Measurements from ENCODE around the gene RCBTB2.
A peak's percentile ranks its signal among the peaks of the same experiment; 100 is the strongest.

The RCBTB2 gene

GRCh38 chr13:48574041-48574796, 41.3 kb upstream of the RCBTB2 start:
- no peaks in the 10 kb centered on the region for H3K9me3 ChIP-seq (ENCODE audit: insufficient read depth, low read depth, low read length)
- no peak overlapping the region for H2AFZ ChIP-seq (ENCODE audit: low read length)
- no peak overlapping the region for H3K9ac ChIP-seq (ENCODE audit: low read depth, low read length, poor library complexity, severe bottlenecking)
- H4K20me1 ChIP-seq (ENCODE audit: insufficient read depth, low read length, poor library complexity, severe bottlenecking) = no peaks in the 10 kb centered on the region
- H3K27me3 ChIP-seq (ENCODE audit: insufficient read depth, low read length, poor library complexity, severe bottlenecking) = no peaks in the 10 kb centered on the region
- peaks cover 45% of the 10 kb centered on the region for H3K4me1 ChIP-seq (ENCODE audit: insufficient read depth, low read length, poor library complexity, severe bottlenecking)
- no peak overlapping the region for H3K4me2 ChIP-seq (ENCODE audit: low read depth, low read length, poor library complexity, severe bottlenecking)
- no peaks in the 10 kb centered on the region for H3K79me2 ChIP-seq (ENCODE audit: insufficient read depth, low read length)
- no peaks in the 10 kb centered on the region for H3K36me3 ChIP-seq (ENCODE audit: insufficient read depth, low read length)
- H3K4me3 ChIP-seq (ENCODE audit: low read length, poor library complexity, severe bottlenecking) = no peak overlapping the region
- no peak for TF ChIP-seq EZH2phosphoT487 (IDR thresholded peaks at IDR 0.05; ENCODE audit: borderline replicate concordance)
- TF ChIP-seq CTCF (conservative IDR thresholded peaks at IDR 0.05; ENCODE audit: low read length) = no peak
- no peaks in the 10 kb centered on the region for H3K9me2 ChIP-seq (replicated peaks; ENCODE audit: low read depth, low read length)
- no peaks in the 10 kb centered on the region for H3F3A ChIP-seq (ENCODE audit: low read depth)

- Histone ChIP-seq H4K20me1 (ENCODE audit: insufficient read depth, low read length, poor library complexity, severe bottlenecking) (no peaks in the 10 kb centered on the region), H3K9ac (ENCODE audit: low read depth, low read length, poor library complexity, severe bottlenecking) (no peak overlapping the region), H3K9me3 (ENCODE audit: insufficient read depth, low read depth, low read length) (no peaks in the 10 kb centered on the region), H3K4me1 (ENCODE audit: insufficient read depth, low read length, poor library complexity, severe bottlenecking) (peaks cover 41% of the 10 kb centered on the region), H2AFZ (ENCODE audit: low read length) (no peak overlapping the region), H3K27me3 (ENCODE audit: insufficient read depth, low read length, poor library complexity, severe bottlenecking) (no peaks in the 10 kb centered on the region), H3K79me2 (ENCODE audit: insufficient read depth, low read length) (no peaks in the 10 kb centered on the region), H3K9me2 (replicated peaks; ENCODE audit: low read depth, low read length) (no peaks in the 10 kb centered on the region), H3K4me3 (ENCODE audit: low read length, poor library complexity, severe bottlenecking) (no peak overlapping the region), H3K36me3 (ENCODE audit: insufficient read depth, low read length) (no peaks in the 10 kb centered on the region), H3K4me2 (ENCODE audit: low read depth, low read length, poor library complexity, severe bottlenecking) (no peak overlapping the region), H3F3A (ENCODE audit: low read depth) (no peaks in the 10 kb centered on the region)
- TF ChIP-seq CTCF (conservative IDR thresholded peaks at IDR 0.05; ENCODE audit: low read length) (no peak), EZH2phosphoT487 (IDR thresholded peaks at IDR 0.05; ENCODE audit: borderline replicate concordance) (no peak)
These were observed 40.5 kb upstream of the RCBTB2 start for GRCh38 chr13:48573213-48574007.

DNA sequence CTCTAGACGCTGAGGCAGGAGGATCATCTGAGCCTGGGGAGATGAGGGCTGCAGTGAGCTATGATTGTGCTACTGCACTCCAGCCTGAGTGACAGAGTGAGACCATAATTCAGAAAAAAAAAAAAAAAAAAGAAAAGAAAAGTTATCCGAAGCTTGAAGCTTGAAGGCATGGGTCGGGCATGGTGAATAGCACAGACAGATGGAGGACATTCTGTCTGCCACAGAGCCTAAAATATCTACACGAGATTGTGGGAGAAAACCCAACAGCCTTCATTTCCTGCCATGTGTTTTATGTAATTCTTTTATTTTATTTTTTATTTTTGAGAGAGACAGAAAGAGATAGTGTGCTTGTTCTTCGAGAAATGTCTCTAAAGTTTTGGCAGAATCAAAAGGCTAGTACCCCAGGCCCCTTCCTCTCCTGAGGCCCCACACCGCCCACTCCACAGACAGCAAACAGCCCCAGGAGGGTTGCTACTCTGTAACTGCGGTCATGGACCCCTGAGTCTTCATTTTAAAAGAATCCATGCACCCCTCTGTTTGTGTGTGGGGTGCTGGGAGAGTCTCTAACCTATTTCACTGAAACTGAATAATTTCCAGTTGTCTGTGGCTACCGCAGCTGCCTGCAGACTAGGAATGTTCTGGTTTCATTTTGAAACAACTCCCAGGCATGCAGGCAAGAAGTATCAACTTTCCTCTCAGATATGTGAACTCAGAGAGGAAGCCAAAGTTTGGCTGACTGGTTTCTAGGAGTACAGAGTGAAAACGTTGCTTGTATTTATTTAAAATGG, 38.4 kb upstream of the RCBTB2 start:
- Histone ChIP-seq H3F3A (ENCODE audit: low read depth) (no peaks in the 10 kb centered on the region), H3K9me3 (ENCODE audit: insufficient read depth, low read depth, low read length) (no peaks in the 10 kb centered on the region), H3K4me2 (ENCODE audit: low read depth, low read length, poor library complexity, severe bottlenecking) (peak overlapping the region; percentile 76), H3K4me3 (ENCODE audit: low read length, poor library complexity, severe bottlenecking) (peak overlapping the region; percentile 43), H3K4me1 (ENCODE audit: insufficient read depth, low read length, poor library complexity, severe bottlenecking) (peaks cover 41% of the 10 kb centered on the region), H3K79me2 (ENCODE audit: insufficient read depth, low read length) (no peaks in the 10 kb centered on the region), H3K9ac (ENCODE audit: low read depth, low read length, poor library complexity, severe bottlenecking) (peak overlapping the region; percentile 37), H3K36me3 (ENCODE audit: insufficient read depth, low read length) (no peaks in the 10 kb centered on the region), H3K9me2 (replicated peaks; ENCODE audit: low read depth, low read length) (no peaks in the 10 kb centered on the region), H2AFZ (ENCODE audit: low read length) (peak overlapping the region; percentile 64), H4K20me1 (ENCODE audit: insufficient read depth, low read length, poor library complexity, severe bottlenecking) (no peaks in the 10 kb centered on the region), H3K27me3 (ENCODE audit: insufficient read depth, low read length, poor library complexity, severe bottlenecking) (peaks cover 9% of the 10 kb centered on the region)
- TF ChIP-seq CTCF (conservative IDR thresholded peaks at IDR 0.05; ENCODE audit: low read length) (no peak), EZH2phosphoT487 (IDR thresholded peaks at IDR 0.05; ENCODE audit: borderline replicate concordance) (no peak)

Data from Loucy (cell line).